Measurements from ENCODE around the gene PRPF39. TPM values are rescaled to one million over a fixed set of nuclear protein-coding genes. Genes with fewer than 3 reads are reported as not detected.

Gene PRPF39
- total and polyA plus RNA-seq, 4 experiments from 2014 or later: 8.1 to 85.6 (median 46.4) TPM

DNA sequence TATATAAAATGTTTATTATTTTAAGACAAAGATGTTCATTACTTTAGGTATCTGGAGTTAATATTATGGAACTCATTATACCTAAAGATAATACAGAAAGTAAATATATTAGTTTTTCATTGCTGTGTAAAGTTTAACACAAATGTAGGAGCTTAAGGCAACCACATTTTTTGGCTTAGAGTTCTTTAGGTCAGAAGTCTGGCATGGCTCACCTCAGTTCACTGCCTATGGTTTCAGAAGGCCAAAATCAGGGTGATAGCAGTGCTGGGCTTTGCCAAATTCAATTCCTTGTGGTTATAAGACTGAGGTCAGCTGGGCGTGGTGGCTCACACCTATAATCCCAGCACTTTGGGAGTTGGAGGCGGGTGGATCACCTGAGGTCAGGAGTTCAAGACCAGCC lies 35.5 kb upstream of the PRPF39 start:
- Histone ChIP-seq H3K27me3 (ENCODE audit: insufficient read depth, low read length) (no peaks in the 10 kb centered on the region), H3K4me1 (ENCODE audit: insufficient read depth, low read length) (no peaks in the 10 kb centered on the region), H3K4me3 (ENCODE audit: low read length in 2 of 2) (no peak overlapping the region), H3K27ac (ENCODE audit: low read depth, low read length) (no peak overlapping the region), H3K9me3 (ENCODE audit: control insufficient read depth in 1 of 2, low read length in 2 of 2) (no peaks in the 10 kb centered on the region), H3K36me3 (ENCODE audit: insufficient read depth, low read length) (no peaks in the 10 kb centered on the region)
- Mint-ChIP-seq H3K4me1 (no peaks in the 10 kb centered on the region), H3K9me3 (no peaks in the 10 kb centered on the region), H3K4me3 (no peak overlapping the region), H3K36me3 (peaks cover 11 to 18% of the 10 kb centered on the region in 2 donors), H3K27ac (no peak overlapping the region), H3K27me3 (no peaks in the 10 kb centered on the region)
- ChIA-PET CTCF (ENCODE audit: partially characterized antibody) (no interaction called here), POLR2A (ENCODE audit: partially characterized antibody) (no interaction called here)
- intact Hi-C loops (cut with micrococcal nuclease): no loop called here
- no peak for DNase-seq

DNA sequence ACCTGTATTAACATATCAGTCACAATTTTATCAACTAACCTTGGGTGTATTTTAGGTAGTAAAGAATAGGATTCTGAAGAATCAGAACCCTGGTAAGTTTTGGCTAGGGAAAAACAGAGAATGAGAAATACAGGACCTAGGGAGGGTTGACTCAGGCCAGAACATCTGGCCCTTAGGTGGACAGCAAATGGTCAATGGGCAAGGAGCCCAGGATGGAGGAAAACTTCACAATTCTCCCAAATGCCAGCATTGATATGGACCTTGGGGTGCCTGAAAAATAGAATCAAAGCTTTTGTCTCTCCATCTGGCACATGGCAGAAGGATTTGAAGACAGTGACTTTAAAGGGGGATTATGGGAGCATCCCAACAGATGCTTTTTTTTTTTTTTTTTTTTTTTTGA lies 32.7 kb upstream of the PRPF39 start:
- Histone ChIP-seq H3K27ac (ENCODE audit: low read depth, low read length) (no peak overlapping the region), H3K27me3 (ENCODE audit: insufficient read depth, low read length) (no peaks in the 10 kb centered on the region), H3K4me1 (ENCODE audit: insufficient read depth, low read length) (no peaks in the 10 kb centered on the region), H3K9me3 (ENCODE audit: control insufficient read depth in 1 of 2, low read length in 2 of 2) (no peaks in the 10 kb centered on the region), H3K4me3 (ENCODE audit: low read length in 2 of 2) (no peak overlapping the region), H3K36me3 (ENCODE audit: insufficient read depth, low read length) (peaks cover 3% of the 10 kb centered on the region)
- H3K4me1 Mint-ChIP-seq: no peaks in the 10 kb centered on the region
- no peaks in the 10 kb centered on the region for H3K27me3 Mint-ChIP-seq
- DNase-seq: no peak
- H3K9me3 Mint-ChIP-seq: peaks cover 0 to 1% (median 0%) of the 10 kb centered on the region in 8 donors
- ChIA-PET POLR2A (ENCODE audit: partially characterized antibody) (no interaction called here), CTCF (ENCODE audit: partially characterized antibody) (no interaction called here)
- H3K4me3 Mint-ChIP-seq: no peak overlapping the region
- no peak overlapping the region for H3K27ac Mint-ChIP-seq
- peaks cover 22 to 24% of the 10 kb centered on the region in 2 donors for H3K36me3 Mint-ChIP-seq
- intact Hi-C loops (cut with micrococcal nuclease): no loop called here

DNA sequence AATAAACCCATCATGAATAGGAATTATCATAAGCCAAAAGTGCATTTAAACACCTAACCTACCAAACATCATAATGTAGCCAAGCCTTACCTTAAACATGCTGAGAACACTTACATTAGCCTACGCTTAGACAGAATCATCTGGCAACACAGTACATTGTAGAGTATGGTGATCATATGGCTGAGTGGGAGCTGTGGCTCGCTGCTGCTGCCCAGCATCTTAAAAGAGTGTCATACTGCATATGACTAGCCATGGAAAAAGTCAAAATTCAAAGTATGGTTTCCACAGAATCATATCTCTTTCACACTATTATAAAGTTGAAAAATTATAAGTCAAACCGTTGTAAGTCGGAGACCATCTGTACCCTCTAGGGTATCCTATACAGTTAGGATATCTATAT lies 32.0 kb upstream of the PRPF39 start:
- Histone ChIP-seq H3K4me1 (ENCODE audit: insufficient read depth, low read length) (no peaks in the 10 kb centered on the region), H3K36me3 (ENCODE audit: insufficient read depth, low read length) (peaks cover 3% of the 10 kb centered on the region), H3K9me3 (ENCODE audit: control insufficient read depth in 1 of 2, low read length in 2 of 2) (no peaks in the 10 kb centered on the region), H3K4me3 (ENCODE audit: low read length in 2 of 2) (no peak overlapping the region), H3K27ac (ENCODE audit: low read depth, low read length) (no peak overlapping the region), H3K27me3 (ENCODE audit: insufficient read depth, low read length) (no peaks in the 10 kb centered on the region)
- no peak for DNase-seq
- Mint-ChIP-seq H3K4me1 (no peaks in the 10 kb centered on the region), H3K9me3 (peaks cover 0 to 3% (median 0%) of the 10 kb centered on the region in 8 donors), H3K27me3 (no peaks in the 10 kb centered on the region), H3K27ac (peak overlapping the region in 1 of 7 donors; percentile 19), H3K36me3 (peaks cover 23 to 24% of the 10 kb centered on the region in 2 donors), H3K4me3 (no peak overlapping the region)
- ChIA-PET CTCF (ENCODE audit: partially characterized antibody) (interaction anchor here (2.0 kb wide), 1 partner anchor 20 kb away, joined by 7 read pairs; no protein-coding TSS in a partner anchor), POLR2A (ENCODE audit: partially characterized antibody) (no interaction called here)
- intact Hi-C loops (cut with micrococcal nuclease): no loop called here

DNA sequence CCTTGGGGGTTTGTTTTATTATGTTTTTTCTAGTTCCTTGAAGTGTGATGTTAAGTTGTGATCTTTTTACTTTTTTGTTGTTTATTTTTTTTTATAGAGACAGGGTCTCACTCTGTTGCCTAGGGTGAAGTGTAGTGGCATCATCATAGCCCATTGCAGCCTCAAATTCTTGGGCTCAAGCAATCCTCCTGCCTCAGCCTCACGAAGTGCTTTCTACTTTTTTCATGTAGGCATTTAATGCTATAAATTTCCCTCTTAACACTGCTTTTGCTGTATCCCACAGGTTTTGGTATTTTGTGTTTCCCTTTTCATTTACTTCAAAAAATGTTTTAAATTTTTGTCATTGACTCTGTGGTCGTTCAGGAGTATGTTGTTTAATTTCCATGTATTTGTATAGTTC lies 26.6 kb upstream of the PRPF39 start:
- no peaks in the 10 kb centered on the region for H3K27me3 Mint-ChIP-seq
- Histone ChIP-seq H3K9me3 (ENCODE audit: control insufficient read depth in 1 of 2, low read length in 2 of 2) (no peaks in the 10 kb centered on the region), H3K27ac (ENCODE audit: low read depth, low read length) (no peak overlapping the region), H3K4me3 (ENCODE audit: low read length in 2 of 2) (no peak overlapping the region), H3K36me3 (ENCODE audit: insufficient read depth, low read length) (peaks cover 3% of the 10 kb centered on the region), H3K27me3 (ENCODE audit: insufficient read depth, low read length) (no peaks in the 10 kb centered on the region), H3K4me1 (ENCODE audit: insufficient read depth, low read length) (no peaks in the 10 kb centered on the region)
- H3K27ac Mint-ChIP-seq: no peak overlapping the region
- POLR2A ChIA-PET (ENCODE audit: partially characterized antibody): no interaction called here
- no peak for DNase-seq
- peaks cover 35 to 44% of the 10 kb centered on the region in 2 donors for H3K36me3 Mint-ChIP-seq
- H3K4me3 Mint-ChIP-seq: no peak overlapping the region
- intact Hi-C loops (cut with micrococcal nuclease): no loop called here
- CTCF ChIA-PET (ENCODE audit: partially characterized antibody): no interaction called here
- H3K4me1 Mint-ChIP-seq: peaks cover 0 to 2% (median 0%) of the 10 kb centered on the region in 4 donors
- H3K9me3 Mint-ChIP-seq: peaks cover 0 to 3% (median 0%) of the 10 kb centered on the region in 8 donors

DNA sequence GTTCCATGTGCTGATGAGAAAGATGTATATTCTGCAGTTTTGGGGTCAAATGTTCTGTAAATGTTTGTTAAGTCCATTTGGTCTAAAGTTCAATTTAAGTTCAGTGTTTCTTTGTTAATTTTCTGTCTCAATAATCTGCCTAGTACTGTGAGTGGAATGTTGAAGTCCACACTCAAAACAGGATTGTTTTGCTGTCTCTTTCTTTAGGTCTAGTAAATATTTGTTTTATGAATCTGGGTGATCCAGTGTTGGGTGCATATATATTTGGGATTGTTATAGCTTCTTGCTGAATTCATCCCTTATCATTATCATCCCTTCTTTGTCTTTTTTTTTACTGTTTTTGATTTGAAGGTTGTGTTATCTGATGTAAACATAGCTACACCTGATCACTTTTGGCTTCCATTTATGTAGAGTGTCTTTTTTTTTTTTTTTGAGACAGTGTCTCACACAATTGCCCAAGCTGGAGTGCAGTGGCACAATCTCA lies 26.0 kb upstream of the PRPF39 start:
- Mint-ChIP-seq H3K4me1 (peaks cover 0 to 2% (median 0%) of the 10 kb centered on the region in 4 donors), H3K27me3 (no peaks in the 10 kb centered on the region), H3K36me3 (peaks cover 34 to 44% of the 10 kb centered on the region in 2 donors)

DNA sequence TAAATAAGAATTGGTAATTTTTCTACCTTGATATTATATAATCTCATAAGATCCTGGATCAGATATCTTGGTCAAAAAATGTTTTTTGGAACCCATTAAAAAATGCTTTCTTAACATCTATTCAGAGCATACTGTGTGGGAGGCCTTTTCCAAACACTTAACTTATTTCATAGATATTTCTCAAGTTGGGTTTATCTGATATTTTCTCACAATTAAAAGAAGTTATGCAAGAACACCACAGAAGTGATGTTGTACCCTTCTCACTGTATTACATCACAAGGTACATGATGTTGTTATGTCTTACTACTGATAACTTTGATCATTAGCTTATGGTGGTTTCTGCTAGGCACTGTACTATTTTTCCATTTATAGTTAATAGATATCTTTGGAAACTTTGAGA lies 23.4 kb upstream of the PRPF39 start:
- Mint-ChIP-seq H3K27me3 (no peaks in the 10 kb centered on the region), H3K9me3 (peaks cover 0 to 3% (median 0%) of the 10 kb centered on the region in 8 donors), H3K4me3 (no peak overlapping the region), H3K4me1 (peaks cover 0 to 2% (median 0%) of the 10 kb centered on the region in 4 donors), H3K27ac (no peak overlapping the region), H3K36me3 (peaks cover 25 to 41% of the 10 kb centered on the region in 2 donors)
- no peaks in the 10 kb centered on the region for H3K9me3 ChIP-seq (ENCODE audit: control insufficient read depth in 1 of 2, low read length in 2 of 2)
- ChIA-PET POLR2A (ENCODE audit: partially characterized antibody) (no interaction called here), CTCF (ENCODE audit: partially characterized antibody) (interaction anchor here (1.3 to 1.4 kb wide), 2 partner anchors 8 to 18 kb away, joined by 3 to 4 read pairs; no protein-coding TSS in a partner anchor)
- no peak overlapping the region for H3K27ac ChIP-seq (ENCODE audit: low read depth, low read length)
- DNase-seq: no peak
- no peak overlapping the region for H3K4me3 ChIP-seq (ENCODE audit: low read length in 2 of 2)
- no peaks in the 10 kb centered on the region for H3K4me1 ChIP-seq (ENCODE audit: insufficient read depth, low read length)
- no peaks in the 10 kb centered on the region for H3K36me3 ChIP-seq (ENCODE audit: insufficient read depth, low read length)
- no peaks in the 10 kb centered on the region for H3K27me3 ChIP-seq (ENCODE audit: insufficient read depth, low read length)
- intact Hi-C loops (cut with micrococcal nuclease): no loop called here

More for the DNA sequence above, 26.0 kb upstream of the PRPF39 start:
- intact Hi-C loops (cut with micrococcal nuclease): no loop called here
- no peak overlapping the region for H3K4me3 ChIP-seq (ENCODE audit: low read length in 2 of 2)
- no peak overlapping the region for H3K4me3 Mint-ChIP-seq
- no peaks in the 10 kb centered on the region for H3K27me3 ChIP-seq (ENCODE audit: insufficient read depth, low read length)
- no peaks in the 10 kb centered on the region for H3K9me3 ChIP-seq (ENCODE audit: control insufficient read depth in 1 of 2, low read length in 2 of 2)
- no peak overlapping the region for H3K27ac ChIP-seq (ENCODE audit: low read depth, low read length)
- no peak for DNase-seq
- ChIA-PET CTCF (ENCODE audit: partially characterized antibody) (no interaction called here), POLR2A (ENCODE audit: partially characterized antibody) (no interaction called here)
- peaks cover 3% of the 10 kb centered on the region for H3K36me3 ChIP-seq (ENCODE audit: insufficient read depth, low read length)
- peaks cover 0 to 3% (median 0%) of the 10 kb centered on the region in 8 donors for H3K9me3 Mint-ChIP-seq
- no peak overlapping the region for H3K27ac Mint-ChIP-seq
- no peaks in the 10 kb centered on the region for H3K4me1 ChIP-seq (ENCODE audit: insufficient read depth, low read length)

DNA sequence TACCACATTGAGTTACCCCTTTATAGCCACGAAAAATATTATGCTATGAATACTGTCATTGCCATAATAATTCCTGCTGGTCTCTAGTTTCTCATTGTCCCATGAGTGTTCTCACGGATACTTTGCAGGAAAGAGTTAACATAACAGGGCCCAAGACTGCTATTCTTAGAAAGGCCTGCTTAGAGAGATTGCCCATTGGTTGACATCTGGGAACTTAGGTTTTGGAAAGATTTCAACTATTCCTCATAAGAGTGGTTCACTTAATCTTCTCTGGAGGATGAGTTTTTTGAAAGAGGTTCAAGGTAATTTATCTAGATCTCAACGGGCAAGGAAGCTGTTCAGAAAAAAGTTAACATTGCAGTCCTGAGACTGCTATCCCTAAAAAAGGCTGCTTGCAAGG lies 18.4 kb upstream of the PRPF39 start:
- H3K4me3 Mint-ChIP-seq: no peak overlapping the region

More for the DNA sequence above, 18.4 kb upstream of the PRPF39 start:
- Mint-ChIP-seq H3K36me3 (peaks cover 6 to 17% of the 10 kb centered on the region in 2 donors), H3K27ac (no peak overlapping the region), H3K9me3 (no peaks in the 10 kb centered on the region), H3K4me1 (no peaks in the 10 kb centered on the region), H3K27me3 (no peaks in the 10 kb centered on the region)
- H3K4me3 ChIP-seq (ENCODE audit: low read length in 2 of 2): no peak overlapping the region
- intact Hi-C loops (cut with micrococcal nuclease): no loop called here
- H3K36me3 ChIP-seq (ENCODE audit: insufficient read depth, low read length): peaks cover 3% of the 10 kb centered on the region
- no peaks in the 10 kb centered on the region for H3K27me3 ChIP-seq (ENCODE audit: insufficient read depth, low read length)
- POLR2A ChIA-PET (ENCODE audit: partially characterized antibody): interaction anchor here (0.5 to 0.6 kb wide), 2 partner anchors 21 to 35 kb away, joined by 3 read pairs; no protein-coding TSS in a partner anchor
- no peaks in the 10 kb centered on the region for H3K9me3 ChIP-seq (ENCODE audit: control insufficient read depth in 1 of 2, low read length in 2 of 2)
- H3K4me1 ChIP-seq (ENCODE audit: insufficient read depth, low read length): no peaks in the 10 kb centered on the region
- no peak overlapping the region for H3K27ac ChIP-seq (ENCODE audit: low read depth, low read length)
- CTCF ChIA-PET (ENCODE audit: partially characterized antibody): interaction anchor here (1.1 kb wide), 1 partner anchor 203 kb away, joined by 3 read pairs; no protein-coding TSS in a partner anchor
- DNase-seq: no peak

Measured in CD4-positive, alpha-beta memory T cell (primary cell).